ENCODE data around the gene LHFPL3. TPM values are rescaled to one million over a fixed set of nuclear protein-coding genes. Genes with fewer than 3 reads are reported as not detected.

Gene LHFPL3
- total RNA-seq, 4 donors from 2014 or later = 0.83 TPM; not detected in 3

DNA sequence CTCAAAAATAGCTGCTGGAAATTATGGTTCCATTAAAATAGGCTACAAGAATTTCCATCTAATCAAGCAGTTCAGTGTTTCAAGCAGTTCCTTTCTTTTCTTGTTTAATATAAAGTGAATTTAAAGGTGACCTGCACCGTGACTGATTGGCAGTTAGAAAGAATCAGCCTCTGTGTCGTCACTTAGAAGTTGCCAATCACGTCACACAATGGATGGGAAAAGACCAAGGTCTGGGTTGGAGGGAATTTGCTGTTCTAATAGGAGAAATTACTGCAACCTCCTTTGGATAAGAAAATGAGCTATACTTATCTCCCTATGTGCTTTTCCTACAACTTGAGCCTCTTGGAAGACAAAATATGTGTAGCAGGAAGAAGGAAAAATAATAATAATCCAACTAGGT, 466.2 kb downstream of the LHFPL3 start:
- Histone ChIP-seq H3K4me1 (no peaks in the 10 kb centered on the region), H3K27ac (no peak overlapping the region), H3K27me3 (no peaks in the 10 kb centered on the region), H3K9me3 (no peaks in the 10 kb centered on the region), H3K36me3 (no peaks in the 10 kb centered on the region), H3K4me3 (no peak overlapping the region)
- no peak for DNase-seq
- intact Hi-C loops (cut with DNase I; ENCODE audit: low total_unique reads) = no loop called here
- TF ChIP-seq POLR2A (IDR thresholded peaks at IDR 0.05) (no peak), CTCF (IDR thresholded peaks at IDR 0.05) (no peak)

GRCh38 chr7:104795086-104795485, 466.7 kb downstream of the LHFPL3 start:
- H3K36me3 ChIP-seq = no peaks in the 10 kb centered on the region
- H3K27ac ChIP-seq = no peak overlapping the region
- intact Hi-C loops (cut with DNase I; ENCODE audit: low total_unique reads) = no loop called here
- no peak for DNase-seq
- no peaks in the 10 kb centered on the region for H3K4me1 ChIP-seq
- no peaks in the 10 kb centered on the region for H3K9me3 ChIP-seq
- TF ChIP-seq POLR2A (IDR thresholded peaks at IDR 0.05) (no peak), CTCF (IDR thresholded peaks at IDR 0.05) (no peak)
- H3K27me3 ChIP-seq = no peaks in the 10 kb centered on the region
- no peak overlapping the region for H3K4me3 ChIP-seq

- no peak overlapping the region for H3K4me3 ChIP-seq
- no peak for DNase-seq
- no peak overlapping the region for H3K27ac ChIP-seq
- no peaks in the 10 kb centered on the region for H3K36me3 ChIP-seq
- H3K9me3 ChIP-seq = no peaks in the 10 kb centered on the region
- H3K27me3 ChIP-seq = no peaks in the 10 kb centered on the region
- TF ChIP-seq POLR2A (IDR thresholded peaks at IDR 0.05) (no peak), CTCF (IDR thresholded peaks at IDR 0.05) (no peak)
- H3K4me1 ChIP-seq = no peaks in the 10 kb centered on the region
- intact Hi-C loops (cut with DNase I; ENCODE audit: low total_unique reads) = no loop called here
Observed at GRCh38 chr7:104795616-104796398, 467.4 kb downstream of the LHFPL3 start.

DNA sequence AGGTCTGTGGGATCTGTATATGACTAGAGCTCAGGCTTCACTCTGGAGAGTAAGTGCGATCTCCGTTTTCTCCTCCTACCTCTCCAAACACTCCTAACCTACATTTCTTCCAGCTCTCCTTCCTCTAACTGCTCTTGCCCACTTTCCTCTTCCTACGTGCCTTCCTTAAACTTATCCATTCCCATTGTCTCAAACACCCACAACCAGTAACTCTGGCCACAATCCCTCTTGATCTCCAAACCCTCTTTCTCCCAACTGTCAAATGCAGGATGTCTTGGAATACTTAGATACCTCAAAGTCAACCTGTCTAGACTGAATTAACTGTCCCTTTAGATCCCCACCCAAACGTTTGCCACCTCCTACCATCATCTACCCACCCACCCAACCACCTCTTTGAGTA, 471.9 kb downstream of the LHFPL3 start:
- Histone ChIP-seq H3K4me1 (no peaks in the 10 kb centered on the region), H3K4me3 (no peak overlapping the region), H3K27ac (no peak overlapping the region), H3K9me3 (no peaks in the 10 kb centered on the region), H3K36me3 (no peaks in the 10 kb centered on the region), H3K27me3 (no peaks in the 10 kb centered on the region)
- DNase-seq = no peak
- intact Hi-C loops (cut with DNase I; ENCODE audit: low total_unique reads) = no loop called here
- TF ChIP-seq CTCF (IDR thresholded peaks at IDR 0.05) (no peak), POLR2A (IDR thresholded peaks at IDR 0.05) (no peak)

GRCh38 chr7:104801022-104801421, 472.6 kb downstream of the LHFPL3 start:
- Histone ChIP-seq H3K27me3 (no peaks in the 10 kb centered on the region), H3K4me3 (no peak overlapping the region), H3K27ac (no peak overlapping the region), H3K4me1 (no peaks in the 10 kb centered on the region), H3K9me3 (no peaks in the 10 kb centered on the region), H3K36me3 (no peaks in the 10 kb centered on the region)
- DNase-seq = no peak
- intact Hi-C loops (cut with DNase I; ENCODE audit: low total_unique reads) = no loop called here
- no peak for TF ChIP-seq POLR2A (IDR thresholded peaks at IDR 0.05)
- TF ChIP-seq CTCF (IDR thresholded peaks at IDR 0.05) = no peak
